Measurements from ENCODE around the gene PAQR6. TPM values are rescaled to one million over a fixed set of nuclear protein-coding genes. Genes with fewer than 3 reads are reported as not detected.

The PAQR6 gene
- total RNA-seq, 1 experiment from 2014 or later = 0.92 TPM

DNA sequence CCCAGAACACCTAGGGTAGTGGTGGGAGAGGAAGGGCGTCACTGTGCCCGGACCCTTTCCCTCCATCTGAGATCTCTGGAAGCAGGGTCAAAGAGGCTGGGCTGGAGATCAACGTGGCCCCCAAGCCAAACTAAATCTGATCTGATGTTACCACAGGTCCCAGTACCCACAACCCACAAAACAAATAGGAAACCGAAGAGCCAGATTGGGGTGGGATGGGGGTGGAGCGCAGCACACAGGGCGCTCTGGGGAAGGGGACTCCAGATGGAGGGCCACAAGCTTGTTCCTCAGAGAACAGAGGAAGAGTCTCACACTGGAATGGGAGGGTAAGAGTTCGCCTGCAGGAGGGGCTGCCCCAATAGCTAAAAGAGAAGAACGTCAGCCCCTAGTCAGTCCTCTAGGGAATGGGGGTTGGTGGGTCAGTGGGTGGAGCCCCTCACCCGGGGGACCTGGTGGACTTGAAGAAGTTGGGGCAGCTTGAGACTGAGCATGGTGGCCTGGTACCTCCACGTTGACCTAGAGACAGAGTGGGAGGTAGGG, 1.5 kb downstream of the PAQR6 start:
- Histone ChIP-seq H3K4me1 (ENCODE audit: control insufficient read depth, insufficient read depth, low read length) (peaks cover 9% of the 10 kb centered on the region), H3K36me3 (ENCODE audit: control insufficient read depth, insufficient read depth, low read length) (no peaks in the 10 kb centered on the region; the same call in 1 of the 2 replicates), H3K4me3 (ENCODE audit: low read depth in 2 of 2, low read length in 2 of 2) (peak overlapping the region in 1 of 2 experiments; percentile 18; a peak in 1 of 4 replicates), H3K27ac (ENCODE audit: low read length) (no peak overlapping the region), H3K9me3 (ENCODE audit: control insufficient read depth, insufficient read depth, low read depth, low read length) (no peaks in the 10 kb centered on the region), H3K27me3 (ENCODE audit: control insufficient read depth, insufficient read depth, low read length) (no peaks in the 10 kb centered on the region)
- DNase-seq (ENCODE audit: low read depth, low spot score) = no peak
- BruUV-seq (replicated peaks) = no TSS peak
- TF ChIP-seq, protein P1, sequence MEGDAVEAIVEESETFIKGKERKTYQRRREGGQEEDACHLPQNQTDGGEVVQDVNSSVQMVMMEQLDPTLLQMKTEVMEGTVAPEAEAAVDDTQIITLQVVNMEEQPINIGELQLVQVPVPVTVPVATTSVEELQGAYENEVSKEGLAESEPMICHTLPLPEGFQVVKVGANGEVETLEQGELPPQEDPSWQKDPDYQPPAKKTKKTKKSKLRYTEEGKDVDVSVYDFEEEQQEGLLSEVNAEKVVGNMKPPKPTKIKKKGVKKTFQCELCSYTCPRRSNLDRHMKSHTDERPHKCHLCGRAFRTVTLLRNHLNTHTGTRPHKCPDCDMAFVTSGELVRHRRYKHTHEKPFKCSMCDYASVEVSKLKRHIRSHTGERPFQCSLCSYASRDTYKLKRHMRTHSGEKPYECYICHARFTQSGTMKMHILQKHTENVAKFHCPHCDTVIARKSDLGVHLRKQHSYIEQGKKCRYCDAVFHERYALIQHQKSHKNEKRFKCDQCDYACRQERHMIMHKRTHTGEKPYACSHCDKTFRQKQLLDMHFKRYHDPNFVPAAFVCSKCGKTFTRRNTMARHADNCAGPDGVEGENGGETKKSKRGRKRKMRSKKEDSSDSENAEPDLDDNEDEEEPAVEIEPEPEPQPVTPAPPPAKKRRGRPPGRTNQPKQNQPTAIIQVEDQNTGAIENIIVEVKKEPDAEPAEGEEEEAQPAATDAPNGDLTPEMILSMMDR (IDR thresholded peaks at IDR 0.05) = no peak
- TF ChIP-seq SIN3A (IDR thresholded peaks at IDR 0.05; ENCODE audit: borderline replicate concordance, insufficient read depth, low read depth, low read length) = no peak
- TF ChIP-seq, protein P2, sequence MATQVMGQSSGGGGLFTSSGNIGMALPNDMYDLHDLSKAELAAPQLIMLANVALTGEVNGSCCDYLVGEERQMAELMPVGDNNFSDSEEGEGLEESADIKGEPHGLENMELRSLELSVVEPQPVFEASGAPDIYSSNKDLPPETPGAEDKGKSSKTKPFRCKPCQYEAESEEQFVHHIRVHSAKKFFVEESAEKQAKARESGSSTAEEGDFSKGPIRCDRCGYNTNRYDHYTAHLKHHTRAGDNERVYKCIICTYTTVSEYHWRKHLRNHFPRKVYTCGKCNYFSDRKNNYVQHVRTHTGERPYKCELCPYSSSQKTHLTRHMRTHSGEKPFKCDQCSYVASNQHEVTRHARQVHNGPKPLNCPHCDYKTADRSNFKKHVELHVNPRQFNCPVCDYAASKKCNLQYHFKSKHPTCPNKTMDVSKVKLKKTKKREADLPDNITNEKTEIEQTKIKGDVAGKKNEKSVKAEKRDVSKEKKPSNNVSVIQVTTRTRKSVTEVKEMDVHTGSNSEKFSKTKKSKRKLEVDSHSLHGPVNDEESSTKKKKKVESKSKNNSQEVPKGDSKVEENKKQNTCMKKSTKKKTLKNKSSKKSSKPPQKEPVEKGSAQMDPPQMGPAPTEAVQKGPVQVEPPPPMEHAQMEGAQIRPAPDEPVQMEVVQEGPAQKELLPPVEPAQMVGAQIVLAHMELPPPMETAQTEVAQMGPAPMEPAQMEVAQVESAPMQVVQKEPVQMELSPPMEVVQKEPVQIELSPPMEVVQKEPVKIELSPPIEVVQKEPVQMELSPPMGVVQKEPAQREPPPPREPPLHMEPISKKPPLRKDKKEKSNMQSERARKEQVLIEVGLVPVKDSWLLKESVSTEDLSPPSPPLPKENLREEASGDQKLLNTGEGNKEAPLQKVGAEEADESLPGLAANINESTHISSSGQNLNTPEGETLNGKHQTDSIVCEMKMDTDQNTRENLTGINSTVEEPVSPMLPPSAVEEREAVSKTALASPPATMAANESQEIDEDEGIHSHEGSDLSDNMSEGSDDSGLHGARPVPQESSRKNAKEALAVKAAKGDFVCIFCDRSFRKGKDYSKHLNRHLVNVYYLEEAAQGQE (IDR thresholded peaks at IDR 0.05; ENCODE audit: insufficient read depth in 1 of 2, low read depth in 2 of 2, low read length in 1 of 2) = no peak
- TF ChIP-seq POLR2AphosphoS5 (IDR thresholded peaks at IDR 0.05; ENCODE audit: low read depth, low read length) = no peak
- TF ChIP-seq TCF7L2 (IDR thresholded peaks at IDR 0.05; ENCODE audit: low read depth, low read length) = no peak
- in situ Hi-C loops (cut with HindIII; ENCODE audit: low pct_unique_long_range_greater_than_20kb, low sequenced_read_pairs) = no loop called here
- ChIA-PET POLR2A (interaction anchor here (0.5 kb wide), 1 partner anchor 21 kb away, joined by 3 read pairs; no protein-coding TSS in a partner anchor), CTCF (interaction anchor here (0.6 kb wide), 1 partner anchor 12 kb away, joined by 4 read pairs; no protein-coding TSS in a partner anchor)
- intact Hi-C loops (cut with micrococcal nuclease; ENCODE audit: unreplicated experiment) = no loop called here
- ATAC-seq = no peak

DNA sequence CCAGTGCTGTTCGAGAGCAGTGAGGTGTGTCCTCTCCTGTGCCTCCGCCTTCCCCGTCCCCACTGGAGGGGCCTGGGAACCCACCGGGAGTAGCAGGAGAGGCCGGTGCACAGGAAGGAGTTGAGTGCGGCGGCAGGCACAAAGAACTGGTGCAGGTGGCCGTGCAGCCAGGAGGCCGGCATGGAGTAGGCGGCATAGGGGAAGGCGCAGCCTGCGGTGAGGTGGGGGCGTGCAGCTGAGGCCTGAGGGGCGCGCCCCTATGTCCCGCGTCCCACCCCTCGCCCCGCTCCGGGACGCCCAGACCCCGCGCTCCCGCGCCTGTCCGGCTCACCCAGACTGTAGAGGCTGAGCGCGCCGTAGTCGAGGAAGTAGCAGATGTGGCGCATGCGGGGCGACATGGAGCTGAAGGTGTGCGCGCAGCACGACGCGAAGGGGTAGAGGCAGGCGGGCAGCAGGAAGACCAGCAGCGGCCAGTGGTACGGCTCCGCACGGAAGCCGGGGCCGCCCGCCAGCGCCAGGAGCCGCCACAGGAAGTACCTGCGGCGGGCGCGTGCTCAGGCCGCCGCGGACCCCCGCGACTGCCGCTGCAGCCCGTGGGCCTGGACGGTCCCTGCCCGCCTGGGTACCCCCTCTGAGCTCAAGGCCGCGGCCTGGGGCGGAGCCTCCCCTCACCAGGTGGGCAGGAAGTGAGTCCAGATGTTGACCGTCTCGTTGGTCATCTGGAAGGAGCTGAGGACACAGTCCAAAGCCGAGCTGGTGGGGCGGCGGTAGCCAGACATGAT, 2.2 kb downstream of the PAQR6 start:
- no TSS peak for BruUV-seq (replicated peaks)
- POLR2A ChIA-PET = no interaction called here
- intact Hi-C loops (cut with micrococcal nuclease; ENCODE audit: unreplicated experiment) (no loop called here), in situ Hi-C loops (cut with HindIII; ENCODE audit: low pct_unique_long_range_greater_than_20kb, low sequenced_read_pairs) (no loop called here)
- TF ChIP-seq, protein P1 (IDR thresholded peaks at IDR 0.05) = no peak
- TF ChIP-seq SIN3A (IDR thresholded peaks at IDR 0.05; ENCODE audit: borderline replicate concordance, insufficient read depth, low read depth, low read length) = no peak
- TF ChIP-seq, protein P2 (IDR thresholded peaks at IDR 0.05; ENCODE audit: insufficient read depth in 1 of 2, low read depth in 2 of 2, low read length in 1 of 2) = no peak
- no peak for TF ChIP-seq TCF7L2 (IDR thresholded peaks at IDR 0.05; ENCODE audit: low read depth, low read length)
- TF ChIP-seq POLR2AphosphoS5 (IDR thresholded peaks at IDR 0.05; ENCODE audit: low read depth, low read length) = no peak; the same call in 1 of the 2 replicates
- ATAC-seq (peak; percentile 7), DNase-seq (ENCODE audit: low read depth, low spot score) (no peak)
- Histone ChIP-seq H3K4me3 (ENCODE audit: low read depth in 2 of 2, low read length in 2 of 2) (peak overlapping the region in 1 of 2 experiments; percentile 18; a peak in 1 of 4 replicates), H3K9me3 (ENCODE audit: control insufficient read depth, insufficient read depth, low read depth, low read length) (no peaks in the 10 kb centered on the region), H3K36me3 (ENCODE audit: control insufficient read depth, insufficient read depth, low read length) (no peaks in the 10 kb centered on the region), H3K27ac (ENCODE audit: low read length) (no peak overlapping the region), H3K27me3 (ENCODE audit: control insufficient read depth, insufficient read depth, low read length) (no peaks in the 10 kb centered on the region), H3K4me1 (ENCODE audit: control insufficient read depth, insufficient read depth, low read length) (peaks cover 9% of the 10 kb centered on the region)
- CTCF ChIA-PET = interaction anchor here (0.6 kb wide), 1 partner anchor 11 kb away, joined by 4 read pairs; no protein-coding TSS in a partner anchor

Data from Panc1 (cell line).